GM12801 (cell line): ENCODE measurements around the gene CRIM1.

Experiments
- CTCF ChIP-seq: IDR thresholded peaks from one replicate; pipeline ENCODE4 v1.5.1; 2011; ENCODE audit warnings: control low read depth; ENCODE audit not compliant: insufficient read length; ENCODE audit errors: extremely low read depth

The CRIM1 gene

GRCh38 chr2:36570416-36570815 lies 214.8 kb downstream of the CRIM1 start:
- TF ChIP-seq CTCF = no peak

- no peak for TF ChIP-seq CTCF
These were observed 216.6 kb downstream of the CRIM1 start for GRCh38 chr2:36572054-36572718.

GRCh38 chr2:36572719-36573059 lies 217.1 kb downstream of the CRIM1 start:
- TF ChIP-seq CTCF = no peak

GRCh38 chr2:36573165-36573564 lies 217.6 kb downstream of the CRIM1 start:
- no peak for TF ChIP-seq CTCF

- no peak for TF ChIP-seq CTCF
These were observed 219.0 kb downstream of the CRIM1 start for GRCh38 chr2:36574560-36574959.

- TF ChIP-seq CTCF = no peak
These were observed 222.3 kb downstream of the CRIM1 start for GRCh38 chr2:36577884-36578283.

- no peak for TF ChIP-seq CTCF
These were observed 223.0 kb downstream of the CRIM1 start for GRCh38 chr2:36578343-36579296.
